ENCODE data around the gene LURAP1L. TPM values are rescaled to one million over a fixed set of nuclear protein-coding genes. Genes with fewer than 3 reads are reported as not detected.

The LURAP1L gene
- total RNA-seq, 1 experiment from 2014 or later = 0.13 TPM

DNA sequence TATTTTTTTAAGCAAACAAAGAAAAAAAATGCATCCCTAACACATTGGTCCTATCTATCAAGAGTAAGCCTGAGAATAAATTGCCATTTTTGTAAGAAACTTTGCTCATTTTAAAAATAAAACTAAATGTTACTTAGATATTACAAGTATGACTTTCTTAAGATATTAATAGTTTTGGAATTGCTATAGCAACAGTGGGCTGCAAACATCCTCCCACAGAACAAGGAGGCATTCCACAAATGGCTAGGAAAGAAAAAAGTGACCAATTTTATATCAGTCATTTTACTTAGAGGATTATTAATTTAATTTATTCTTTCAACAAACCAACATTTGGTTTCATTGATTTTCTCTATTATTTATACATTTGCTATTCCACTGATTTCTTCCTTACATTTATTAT, 63.7 kb downstream of the LURAP1L start:
- Histone ChIP-seq H3K4me2 (ENCODE audit: insufficient read depth, insufficient read length, low read length) (no peak overlapping the region), H4K5ac (ENCODE audit: insufficient read length, low read depth, low read length) (no peak overlapping the region), H3K18ac (ENCODE audit: insufficient read length, low read depth, low read length) (no peak overlapping the region), H2BK12ac (ENCODE audit: insufficient read length, low read depth, low read length) (no peak overlapping the region), H3K9ac (ENCODE audit: extremely low read depth, insufficient read length, low read length) (no peak overlapping the region), H3T11ph (ENCODE audit: low read length) (no peak overlapping the region), H3K79me1 (ENCODE audit: insufficient read depth, low read depth, low read length, poor library complexity, severe bottlenecking) (no peaks in the 10 kb centered on the region), H3K9me3 (ENCODE audit: control insufficient read depth, low read depth, low read length) (no peaks in the 10 kb centered on the region), H3K79me2 (ENCODE audit: insufficient read depth, low read length) (no peaks in the 10 kb centered on the region), H4K20me1 (ENCODE audit: control insufficient read depth, insufficient read depth, insufficient read length) (no peaks in the 10 kb centered on the region), H3K27ac (ENCODE audit: insufficient read length, low read depth, low read length) (no peak overlapping the region), H2BK15ac (ENCODE audit: low read depth, low read length) (no peak overlapping the region), H2BK120ac (ENCODE audit: low read depth, low read length, poor library complexity, severe bottlenecking) (no peak overlapping the region), H4K8ac (replicated peaks; ENCODE audit: insufficient read length, low read depth, low read length) (no peak overlapping the region), H3K4ac (ENCODE audit: low read depth, low read length) (no peak overlapping the region), H2BK5ac (ENCODE audit: insufficient read length, low read length) (no peak overlapping the region), H3K23me2 (ENCODE audit: insufficient read length, low read depth, low read length, poor library complexity, severe bottlenecking) (no peaks in the 10 kb centered on the region), H3K56ac (ENCODE audit: insufficient read length, low read depth, low read length) (no peak overlapping the region), H4K91ac (ENCODE audit: insufficient read length, low read depth, low read length) (no peak overlapping the region), H2BK20ac (ENCODE audit: low read depth, low read length, poor library complexity, severe bottlenecking) (no peak overlapping the region), H3K27me3 (ENCODE audit: insufficient read depth, low read length) (no peaks in the 10 kb centered on the region), H3K4me1 (ENCODE audit: insufficient read depth, low read length) (no peaks in the 10 kb centered on the region), H2AK5ac (ENCODE audit: insufficient read length, low read length) (no peak overlapping the region), H3K23ac (ENCODE audit: insufficient read length, low read depth, low read length) (no peak overlapping the region), H2AFZ (ENCODE audit: low read length) (no peak overlapping the region), H3K14ac (ENCODE audit: insufficient read depth, low read length) (no peak overlapping the region)
- Mint-ChIP-seq H3K36me3 (ENCODE audit: insufficient read depth in 1 of 3, low read depth in 3 of 3) (no peaks in the 10 kb centered on the region), H3K9me3 (peaks cover 0 to 3% of the 10 kb centered on the region in 2 experiments; a peak in 1 of 5 replicates), H3K27ac (no peak overlapping the region), H3K4me3 (no peak overlapping the region), H3K4me1 (0 out of 4 replicates have a peak, but pooled peaks cover 0 to 3% of the 10 kb centered on the region in 2 experiments), H3K27me3 (ENCODE audit: low read depth) (no peaks in the 10 kb centered on the region)
- no peak for DNase-seq
- TF ChIP-seq, protein P1, sequence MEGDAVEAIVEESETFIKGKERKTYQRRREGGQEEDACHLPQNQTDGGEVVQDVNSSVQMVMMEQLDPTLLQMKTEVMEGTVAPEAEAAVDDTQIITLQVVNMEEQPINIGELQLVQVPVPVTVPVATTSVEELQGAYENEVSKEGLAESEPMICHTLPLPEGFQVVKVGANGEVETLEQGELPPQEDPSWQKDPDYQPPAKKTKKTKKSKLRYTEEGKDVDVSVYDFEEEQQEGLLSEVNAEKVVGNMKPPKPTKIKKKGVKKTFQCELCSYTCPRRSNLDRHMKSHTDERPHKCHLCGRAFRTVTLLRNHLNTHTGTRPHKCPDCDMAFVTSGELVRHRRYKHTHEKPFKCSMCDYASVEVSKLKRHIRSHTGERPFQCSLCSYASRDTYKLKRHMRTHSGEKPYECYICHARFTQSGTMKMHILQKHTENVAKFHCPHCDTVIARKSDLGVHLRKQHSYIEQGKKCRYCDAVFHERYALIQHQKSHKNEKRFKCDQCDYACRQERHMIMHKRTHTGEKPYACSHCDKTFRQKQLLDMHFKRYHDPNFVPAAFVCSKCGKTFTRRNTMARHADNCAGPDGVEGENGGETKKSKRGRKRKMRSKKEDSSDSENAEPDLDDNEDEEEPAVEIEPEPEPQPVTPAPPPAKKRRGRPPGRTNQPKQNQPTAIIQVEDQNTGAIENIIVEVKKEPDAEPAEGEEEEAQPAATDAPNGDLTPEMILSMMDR (conservative IDR thresholded peaks at IDR 0.05) = no peak

All from H9 (cell line).